DOHH2 (cell line): ENCODE data around the gene GAS6.

Experiments used
- H3F3A ChIP-seq: fragments of 200-600 bp; sonication (generic), shearing (Covaris generic); 2 replicates; pipeline ENCODE4 v1.6.0; 2016; ENCODE audit warnings: antibody characterized with exemption, mild to moderate bottlenecking; ENCODE audit not compliant: control insufficient read depth, insufficient read depth
- H3K27ac ChIP-seq: fragments of 200-600 bp; sonication (generic); 2 replicates; pipeline ENCODE4 v1.5.1; 2014; ENCODE audit warnings: low read depth, mild to moderate bottlenecking, low read length, moderate library complexity
- H3K27me3 ChIP-seq: fragments of 200-600 bp; sonication (generic); 2 replicates; pipeline ENCODE4 v1.6.1; 2014; ENCODE audit warnings: mild to moderate bottlenecking, low read length, mixed read lengths; ENCODE audit not compliant: control insufficient read depth
- H3K36me3 ChIP-seq: fragments of 200-600 bp; sonication (generic); 2 replicates; pipeline ENCODE4 v1.6.1; 2014; ENCODE audit warnings: mild to moderate bottlenecking, low read length, moderate library complexity, mixed read lengths; ENCODE audit not compliant: control insufficient read depth
- H3K4me1 ChIP-seq: fragments of 200-600 bp; sonication (generic); 2 replicates; pipeline ENCODE4 v1.6.1; 2014; ENCODE audit warnings: mild to moderate bottlenecking, low read length, mixed read lengths; ENCODE audit not compliant: control insufficient read depth
- H3K4me2 ChIP-seq: fragments of 200-600 bp; sonication (generic); 2 replicates; pipeline ENCODE4 v1.6.0; 2014; ENCODE audit warnings: mild to moderate bottlenecking, low read length, moderate library complexity
- H3K4me3 ChIP-seq: fragments of 200-600 bp; sonication (generic); 2 replicates; pipeline ENCODE4 v1.5.1; 2014; ENCODE audit warnings: mild to moderate bottlenecking, low read length, mixed read lengths
- H3K79me2 ChIP-seq: fragments of 200-600 bp; sonication (generic); 2 replicates; pipeline ENCODE4 v1.6.1; 2014; ENCODE audit warnings: mild to moderate bottlenecking, low read length, mixed read lengths; ENCODE audit not compliant: control insufficient read depth
- H3K9me2 ChIP-seq: fragments of 200-600 bp; sonication (generic); replicated peaks from 2 replicates; pipeline ENCODE4 v1.6.1; 2014; ENCODE audit warnings: mild to moderate bottlenecking, low read length, mixed read lengths; ENCODE audit not compliant: control insufficient read depth
- H3K9me3 ChIP-seq: fragments of 200-600 bp; sonication (generic); 2 replicates; pipeline ENCODE4 v1.6.1; 2014; ENCODE audit warnings: antibody characterized with exemption, low read length, mixed read lengths; ENCODE audit not compliant: control insufficient read depth, insufficient read depth
- H4K20me1 ChIP-seq: fragments of 200-600 bp; sonication (generic); 2 replicates; pipeline ENCODE4 v1.6.0; 2014; ENCODE audit warnings: low read depth, mild to moderate bottlenecking, antibody characterized with exemption, low read length, moderate library complexity; ENCODE audit not compliant: control insufficient read depth, insufficient read depth
- CTCF ChIP-seq: fragments of 200-600 bp; sonication (generic); IDR thresholded peaks from one replicate; pipeline ENCODE4 v1.5.1; 2014; ENCODE audit warnings: antibody characterized with exemption, mild to moderate bottlenecking, low read depth, low read length; ENCODE audit not compliant: poor library complexity, severe bottlenecking
- EZH2phosphoT487 ChIP-seq: fragments of 200-600 bp; sonication (generic); IDR thresholded peaks from 2 replicates; pipeline ENCODE4 v1.6.1; 2017; ENCODE audit warnings: borderline replicate concordance, mild to moderate bottlenecking, antibody characterized with exemption, low read length, moderate library complexity, mixed read lengths

The GAS6 gene

GRCh38 chr13:113883921-113884804, 20.3 kb upstream of the GAS6 start:
- no peak for TF ChIP-seq EZH2phosphoT487
- no peak for TF ChIP-seq CTCF
- no peaks in the 10 kb centered on the region for H3K36me3 ChIP-seq

DNA sequence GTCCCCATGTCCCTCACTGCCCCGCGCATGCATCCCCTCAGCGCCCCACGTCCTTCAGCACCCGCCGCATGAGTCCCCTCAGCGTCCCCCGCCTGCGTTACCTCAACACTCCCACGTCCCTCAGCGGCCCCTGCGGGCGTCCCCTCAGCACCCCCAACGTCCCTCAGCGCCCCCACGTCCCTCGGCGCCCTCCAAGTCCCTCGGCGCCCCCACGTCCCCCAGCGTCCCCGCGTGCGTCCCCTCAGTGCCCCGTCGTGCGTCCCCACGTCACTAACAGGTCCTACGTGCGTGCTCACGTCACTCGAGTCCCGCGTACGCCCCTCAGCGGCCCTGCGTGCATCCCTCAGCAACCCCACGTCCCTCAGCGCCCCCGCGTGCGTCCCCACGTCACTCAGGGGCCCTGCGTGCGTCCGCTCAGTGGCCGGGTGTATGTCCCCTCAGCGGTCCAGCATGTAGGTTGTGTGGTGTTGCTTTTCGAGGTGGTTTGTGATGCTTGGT, 19.5 kb upstream of the GAS6 start:
- no peaks in the 10 kb centered on the region for H4K20me1 ChIP-seq
- no peaks in the 10 kb centered on the region for H3K9me3 ChIP-seq
- no peaks in the 10 kb centered on the region for H3K9me2 ChIP-seq
- no peak for TF ChIP-seq EZH2phosphoT487
- no peak for TF ChIP-seq CTCF
- no peaks in the 10 kb centered on the region for H3F3A ChIP-seq
- H3K4me2 ChIP-seq = no peak overlapping the region
- no peak overlapping the region for H3K4me3 ChIP-seq
- H3K4me1 ChIP-seq = no peaks in the 10 kb centered on the region
- H3K27me3 ChIP-seq = no peaks in the 10 kb centered on the region
- H3K36me3 ChIP-seq = no peaks in the 10 kb centered on the region
- no peak overlapping the region for H3K27ac ChIP-seq
- no peaks in the 10 kb centered on the region for H3K79me2 ChIP-seq

More at GRCh38 chr13:113883921-113884804, 20.3 kb upstream of the GAS6 start:
- Histone ChIP-seq H3K79me2 (no peaks in the 10 kb centered on the region), H3K9me3 (no peaks in the 10 kb centered on the region), H3K27me3 (no peaks in the 10 kb centered on the region), H3K4me3 (no peak overlapping the region), H3K9me2 (no peaks in the 10 kb centered on the region), H3K4me2 (no peak overlapping the region), H3K27ac (no peak overlapping the region), H4K20me1 (no peaks in the 10 kb centered on the region), H3F3A (no peaks in the 10 kb centered on the region), H3K4me1 (no peaks in the 10 kb centered on the region)

DNA sequence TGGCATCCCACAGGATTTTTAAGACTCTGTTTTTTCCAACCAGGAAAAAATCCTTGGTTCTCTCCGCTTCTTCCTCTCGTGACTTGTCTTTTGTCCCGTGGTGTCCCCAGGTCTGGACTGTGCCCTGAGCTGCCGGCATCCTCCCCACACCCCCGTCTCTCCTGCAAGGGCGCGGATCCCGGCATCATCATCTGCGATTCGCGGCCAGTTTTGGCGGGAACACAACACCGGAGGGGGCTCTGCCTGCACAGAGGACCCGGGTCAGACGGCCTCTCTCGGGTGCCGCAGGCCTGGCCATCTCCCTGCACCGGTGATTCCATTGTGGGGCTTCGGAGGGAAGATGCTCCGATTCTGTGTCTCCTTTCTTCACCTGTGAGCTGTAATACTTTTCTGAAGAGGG, 18.8 kb upstream of the GAS6 start:
- H4K20me1 ChIP-seq = no peaks in the 10 kb centered on the region
- H3F3A ChIP-seq = no peaks in the 10 kb centered on the region
- H3K27ac ChIP-seq = no peak overlapping the region
- H3K4me3 ChIP-seq = no peak overlapping the region
- H3K4me1 ChIP-seq = no peaks in the 10 kb centered on the region
- no peaks in the 10 kb centered on the region for H3K36me3 ChIP-seq
- no peak overlapping the region for H3K4me2 ChIP-seq
- no peaks in the 10 kb centered on the region for H3K27me3 ChIP-seq
- no peaks in the 10 kb centered on the region for H3K79me2 ChIP-seq
- H3K9me2 ChIP-seq = no peaks in the 10 kb centered on the region
- no peaks in the 10 kb centered on the region for H3K9me3 ChIP-seq
- TF ChIP-seq CTCF = no peak
- TF ChIP-seq EZH2phosphoT487 = no peak
